Sciatic nerve (tissue), 2 donors: Measurements from ENCODE around the gene ACP3. TPM values are rescaled to one million over a fixed set of nuclear protein-coding genes. Genes with fewer than 3 reads are reported as not detected.
"Not testable (repeated sequence)": the region's sequence is repeated elsewhere in the genome, so short reads cannot be mapped to it uniquely, and the experiment has no call there.

Experiments used
- ATAC-seq: fragments of 200-7000 bp; cut with Tn5 transposase; one replicate; pipeline ENCODE4 v1.9.1; 2020; ENCODE audit warnings: mild to moderate bottlenecking, moderate library complexity
- DNase-seq: peaks from one replicate; pipeline ENCODE4 v3.0.0-alpha.2; 2020; ENCODE audit warnings: low spot score
- intact Hi-C: fragments of 100-400 bp; cut with DNase I; formaldehyde crosslinking; loops from one replicate; pipeline ENCODE4 v1.14.2; 2022
- total RNA-seq: library from RNA; stranded (reverse); fragmentation: NEBNext Ultra II Directional; extraction: Animal tissue kit (Norgen Biotek cat#: 25700); gene quantifications from one replicate; pipeline ENCODE4 v1.2.1, GENCODE V29; 2021
- donor health status: DM: no; HTN: no; CAD: no.
- donor health status: DM: no; HTN: no; CAD: no.

Gene ACP3
- total RNA-seq, 1 donor from 2014 or later: 2.9 TPM

DNA sequence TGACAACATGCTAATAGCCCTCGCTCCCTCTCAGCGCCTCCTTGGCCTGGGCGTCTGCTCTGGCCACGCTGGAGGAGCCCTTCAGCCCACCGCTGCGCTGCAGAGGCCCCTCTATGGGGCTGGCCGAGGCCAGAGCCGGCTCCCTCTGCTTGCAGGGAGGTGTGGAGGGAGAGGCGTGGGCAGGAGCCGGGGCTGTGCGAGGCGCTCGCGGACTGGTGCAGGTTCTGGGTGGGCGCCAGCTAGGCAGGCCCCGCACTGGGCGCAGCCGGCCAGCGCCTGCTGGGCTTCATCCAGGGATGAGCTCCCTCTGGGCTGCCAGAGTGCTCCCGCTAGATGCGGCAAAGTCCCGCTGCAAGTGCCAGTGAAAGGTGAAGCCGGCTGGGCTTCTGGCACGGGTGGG, 79.0 kb downstream of the ACP3 start:
- no peak for ATAC-seq
- intact Hi-C loops: no loop called here
- DNase-seq: no peak

DNA sequence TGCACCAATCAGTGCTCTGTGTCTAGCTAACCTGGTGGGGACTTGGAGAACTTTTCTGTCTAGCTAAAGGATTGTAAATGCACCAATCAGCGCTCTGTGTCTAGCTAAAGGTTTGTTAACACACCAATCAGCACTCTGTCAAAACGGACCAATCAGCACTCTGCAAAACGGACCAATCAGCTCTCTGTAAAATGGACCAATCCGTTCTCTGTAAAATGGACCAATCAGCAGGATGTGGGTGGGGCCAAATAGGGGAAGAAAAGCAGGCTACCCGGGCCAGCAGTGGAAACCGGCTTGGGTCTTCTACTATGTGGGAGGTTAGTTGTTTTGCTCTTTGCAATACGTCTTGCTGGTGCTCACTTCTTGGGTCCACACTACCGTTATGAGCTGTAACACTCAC, 79.6 kb downstream of the ACP3 start:
- ATAC-seq, DNase-seq, intact Hi-C loops: not testable (repeated sequence)

DNA sequence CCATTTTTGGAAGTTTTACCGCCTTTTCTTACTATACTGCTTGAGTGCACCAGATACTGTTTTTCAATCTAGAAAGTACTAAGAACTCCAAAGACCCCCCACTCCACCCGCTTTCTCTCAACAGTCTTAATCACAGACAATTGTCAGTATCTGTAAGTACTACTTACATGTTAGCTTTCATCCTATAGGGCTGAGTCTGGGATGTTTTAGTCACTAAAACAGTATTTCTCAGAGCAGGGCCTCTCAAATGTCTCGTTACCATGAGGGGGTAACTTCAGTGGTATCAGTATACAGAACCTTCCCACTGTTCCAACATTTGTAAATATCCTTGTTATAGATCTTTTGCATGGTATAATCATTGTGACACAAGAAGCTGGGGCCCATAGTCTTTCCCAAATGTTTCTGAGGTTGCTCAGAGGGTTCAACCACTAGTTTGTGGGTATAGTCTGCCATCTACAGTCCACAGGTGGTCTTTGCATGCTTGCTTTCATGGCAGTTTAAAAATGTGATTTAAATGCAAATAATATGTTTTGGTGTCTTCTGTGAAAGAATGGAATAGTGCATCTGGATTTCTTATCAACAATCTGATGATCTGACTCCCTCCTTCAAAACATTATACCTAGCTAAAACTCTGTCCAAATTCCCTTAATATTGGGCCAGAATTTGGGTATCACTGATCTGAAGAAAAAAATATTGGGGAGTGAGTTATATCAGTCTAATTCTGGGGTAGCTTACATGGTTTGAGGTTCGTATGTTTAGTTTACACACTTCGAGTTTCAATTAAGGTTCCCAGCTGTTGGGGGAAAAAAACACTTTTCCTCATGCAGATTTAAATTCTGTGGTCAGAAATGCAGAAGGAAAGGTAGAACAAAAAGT, 82.1 kb downstream of the ACP3 start:
- no peak for DNase-seq
- intact Hi-C loops: no loop called here
- ATAC-seq: no peak

DNA sequence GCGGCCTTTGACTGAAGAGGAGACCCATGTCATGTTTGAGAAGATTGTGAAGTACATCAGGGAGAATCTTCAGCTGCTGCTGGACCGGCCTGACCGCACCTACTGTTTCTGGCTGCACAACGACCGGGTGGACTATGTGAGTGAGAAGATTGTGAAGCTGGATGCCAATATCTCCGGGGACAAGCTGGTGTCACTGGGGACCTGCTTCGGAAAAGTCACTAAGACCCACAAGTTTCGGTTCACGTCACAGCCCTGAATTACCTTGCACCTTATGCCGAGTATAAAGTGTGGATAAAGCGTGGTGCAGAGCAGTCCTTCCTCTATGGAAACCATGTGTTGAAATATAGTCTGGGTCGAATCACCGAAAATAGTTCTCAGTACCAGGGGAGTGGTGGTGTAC, 84.0 kb downstream of the ACP3 start:
- intact Hi-C loops: no loop called here
- DNase-seq (no peak), ATAC-seq (no peak)

- ATAC-seq: no peak
Measured at GRCh38 chr3:132404276-132404675, 87.1 kb downstream of the ACP3 start.

DNA sequence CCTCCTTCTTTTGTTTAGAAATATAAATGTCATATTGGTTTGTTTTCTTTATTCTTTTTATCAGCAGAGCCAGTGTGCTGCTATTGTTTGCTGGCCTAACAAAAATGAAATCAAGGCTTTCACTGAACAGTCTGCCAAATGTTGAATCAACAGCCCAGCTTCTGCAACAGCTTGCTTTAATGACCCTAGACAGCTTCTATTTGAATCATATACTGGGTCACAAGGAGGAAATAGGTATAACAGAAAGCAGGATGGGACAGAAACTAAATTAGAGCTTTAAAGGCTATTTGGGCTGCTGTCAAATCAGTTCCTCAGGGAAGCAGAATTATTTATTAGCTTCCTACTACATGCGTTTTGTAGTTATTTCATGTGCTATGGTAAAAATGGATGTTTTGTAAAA, 88.0 kb downstream of the ACP3 start:
- no peak for DNase-seq
- intact Hi-C loops: no loop called here
- no peak for ATAC-seq

More at GRCh38 chr3:132404276-132404675, 87.1 kb downstream of the ACP3 start:
- DNase-seq: no peak
- intact Hi-C loops: no loop called here

GRCh38 chr3:132405609-132406299, 88.5 kb downstream of the ACP3 start:
- no peak for ATAC-seq
- intact Hi-C loops: no loop called here

GRCh38 chr3:132406587-132406986, 89.4 kb downstream of the ACP3 start:
- intact Hi-C loops: no loop called here
- DNase-seq: no peak
- no peak for ATAC-seq

More at GRCh38 chr3:132405609-132406299, 88.5 kb downstream of the ACP3 start:
- no peak for DNase-seq

GRCh38 chr3:132407025-132407424, 89.8 kb downstream of the ACP3 start:
- ATAC-seq: no peak
- intact Hi-C loops: no loop called here
- DNase-seq: no peak

Other genes starting within 250 kb of the ACP3 start
- gene DNAJC13, start 100.1 kb downstream of the ACP3 start, total RNA-seq: 71.4 TPM